Uterus (tissue), 2 donors: ENCODE data around the gene XPC.

Experiments used
- CTCF ChIP-seq, 4 experiments: fragments of 200-600 bp in 2 of 4; fragments of 450-650 bp in 2 of 4; sonication (generic) in 2 of 4; IDR thresholded peaks; one replicate each; pipeline ENCODE4 v1.5.1; 2016 to 2019; ENCODE audit warnings: antibody characterized with exemption in 4 of 4, mild to moderate bottlenecking in 2 of 4, moderate library complexity in 1 of 4
- POLR2A ChIP-seq, 2 donors: fragments of 450-650 bp; IDR thresholded peaks; one replicate each; pipeline ENCODE4 v1.6.1; 2016; ENCODE audit warnings: antibody characterized with exemption in 2 of 2, mild to moderate bottlenecking in 1 of 2, moderate library complexity in 1 of 2

- no peak for TF ChIP-seq CTCF (IDR thresholded peaks at IDR 0.05)
- no peak for TF ChIP-seq POLR2A (IDR thresholded peaks at IDR 0.05)
Observed at GRCh38 chr3:14128724-14129123, 49.7 kb downstream of the XPC start.
